ENCODE results near the gene CORO2B.

The CORO2B gene

GRCh38 chr15:68774521-68775235 is 195.9 kb downstream of the CORO2B start:
- DNase-seq (ENCODE audit: low read depth) = no peak

- DNase-seq (ENCODE audit: low read depth) = no peak
Measured at GRCh38 chr15:68775236-68775577, 196.4 kb downstream of the CORO2B start.

GRCh38 chr15:68775671-68776476 is 197.1 kb downstream of the CORO2B start:
- DNase-seq (ENCODE audit: low read depth) = no peak

GRCh38 chr15:68776477-68777270 is 197.9 kb downstream of the CORO2B start:
- no peak for DNase-seq (ENCODE audit: low read depth)

Data from activated T-cell treated with anti-CD3 and anti-CD28 coated beads for 1 hour (primary cell).